OCI-LY3 (cell line): ENCODE data around the gene FN3K.

ENCODE experiments used
- H2AFZ ChIP-seq: fragments of 200-600, 300-600 bp; shearing (Covaris generic); 2 replicates; pipeline ENCODE4 v1.6.0; 2014; ENCODE audit warnings: antibody characterized with exemption, low read depth, low read length
- H3K27ac ChIP-seq: fragments of 200-600, 300-600 bp; sonication (generic); 2 replicates; pipeline ENCODE4 v1.5.1; 2014; ENCODE audit warnings: mild to moderate bottlenecking, low read length, moderate library complexity, mixed read lengths
- H3K27me3 ChIP-seq: fragments of 200-600, 300-600 bp; sonication (generic); 2 replicates; pipeline ENCODE4 v1.6.1; 2014; ENCODE audit warnings: low read depth, low read length, mixed read lengths
- H3K36me3 ChIP-seq: fragments of 200-600, 300-600 bp; sonication (generic); replicated peaks from 2 replicates; pipeline ENCODE3; 2014; ENCODE audit warnings: low read depth, low read length, mixed read lengths
- H3K4me1 ChIP-seq: fragments of 300-600, 200-600 bp; sonication (generic); 2 replicates; pipeline ENCODE4 v1.6.1; 2014; ENCODE audit warnings: low read length, mixed read lengths
- H3K4me2 ChIP-seq: fragments of 200-600, 300-600 bp; sonication (generic); 2 replicates; pipeline ENCODE4 v1.6.1; 2014; ENCODE audit warnings: low read length, mixed read lengths
- H3K4me3 ChIP-seq: fragments of 300-600, 200-600 bp; sonication (generic); 2 replicates; pipeline ENCODE4 v1.5.1; 2014; ENCODE audit warnings: antibody characterized with exemption, mild to moderate bottlenecking, low read length, moderate library complexity
- H3K79me2 ChIP-seq: fragments of 300-600, 200-600 bp; shearing (Covaris generic); 2 replicates; pipeline ENCODE4 v1.6.1; 2014; ENCODE audit warnings: mild to moderate bottlenecking, low read length, mixed read lengths
- H3K9ac ChIP-seq: fragments of 300-600, 200-600 bp; shearing (Covaris generic); 2 replicates; pipeline ENCODE4 v1.6.0; 2014; ENCODE audit warnings: mild to moderate bottlenecking, low read length, moderate library complexity
- H3K9me3 ChIP-seq: fragments of 200-600, 300-600 bp; shearing (Covaris generic); 2 replicates; pipeline ENCODE4 v1.6.1; 2014; ENCODE audit warnings: low read length, mixed read lengths; ENCODE audit not compliant: insufficient read depth
- H4K20me1 ChIP-seq: fragments of 200-600, 300-600 bp; sonication (generic); 2 replicates; pipeline ENCODE4 v1.6.1; 2016; ENCODE audit warnings: low read length, mixed read lengths; ENCODE audit not compliant: insufficient read depth
- EZH2phosphoT487 ChIP-seq: fragments of 200-600 bp; shearing (Covaris generic); IDR thresholded peaks from 2 replicates; pipeline ENCODE4 v1.6.1; 2018; ENCODE audit warnings: antibody characterized with exemption, mixed run types, low read depth
- TF ChIP-seq, protein P1 (sequence below): fragments of 200-600, 300-600 bp; sonication (generic); IDR thresholded peaks from 2 replicates; pipeline ENCODE4 v1.5.1; 2014; ENCODE audit warnings: antibody characterized with exemption, low read length, low read depth

Gene FN3K

GRCh38 chr17:82698974-82699442 lies 36.4 kb upstream of the FN3K start:
- Histone ChIP-seq H3K4me2 (peak overlapping the region; percentile 66), H2AFZ (no peak overlapping the region), H3K79me2 (peaks cover 8% of the 10 kb centered on the region; the same call in 1 of the 2 replicates), H4K20me1 (no peaks in the 10 kb centered on the region), H3K4me1 (peaks cover 23% of the 10 kb centered on the region), H3K36me3 (peaks cover 9% of the 10 kb centered on the region), H3K9ac (no peak overlapping the region), H3K27ac (no peak overlapping the region), H3K9me3 (peaks cover 9% of the 10 kb centered on the region; the same call in 1 of the 2 replicates), H3K4me3 (peak overlapping the region; percentile 75), H3K27me3 (no peaks in the 10 kb centered on the region)
- TF ChIP-seq, protein P1, sequence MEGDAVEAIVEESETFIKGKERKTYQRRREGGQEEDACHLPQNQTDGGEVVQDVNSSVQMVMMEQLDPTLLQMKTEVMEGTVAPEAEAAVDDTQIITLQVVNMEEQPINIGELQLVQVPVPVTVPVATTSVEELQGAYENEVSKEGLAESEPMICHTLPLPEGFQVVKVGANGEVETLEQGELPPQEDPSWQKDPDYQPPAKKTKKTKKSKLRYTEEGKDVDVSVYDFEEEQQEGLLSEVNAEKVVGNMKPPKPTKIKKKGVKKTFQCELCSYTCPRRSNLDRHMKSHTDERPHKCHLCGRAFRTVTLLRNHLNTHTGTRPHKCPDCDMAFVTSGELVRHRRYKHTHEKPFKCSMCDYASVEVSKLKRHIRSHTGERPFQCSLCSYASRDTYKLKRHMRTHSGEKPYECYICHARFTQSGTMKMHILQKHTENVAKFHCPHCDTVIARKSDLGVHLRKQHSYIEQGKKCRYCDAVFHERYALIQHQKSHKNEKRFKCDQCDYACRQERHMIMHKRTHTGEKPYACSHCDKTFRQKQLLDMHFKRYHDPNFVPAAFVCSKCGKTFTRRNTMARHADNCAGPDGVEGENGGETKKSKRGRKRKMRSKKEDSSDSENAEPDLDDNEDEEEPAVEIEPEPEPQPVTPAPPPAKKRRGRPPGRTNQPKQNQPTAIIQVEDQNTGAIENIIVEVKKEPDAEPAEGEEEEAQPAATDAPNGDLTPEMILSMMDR: no peak

- Histone ChIP-seq H2AFZ (no peak overlapping the region), H3K36me3 (peaks cover 8% of the 10 kb centered on the region), H3K27me3 (no peaks in the 10 kb centered on the region), H3K9me3 (peaks cover 5% of the 10 kb centered on the region; the same call in 1 of the 2 replicates), H3K4me2 (no peak overlapping the region), H3K4me1 (peaks cover 27% of the 10 kb centered on the region), H3K27ac (no peak overlapping the region), H3K79me2 (peaks cover 8% of the 10 kb centered on the region; the same call in 1 of the 2 replicates), H3K9ac (no peak overlapping the region), H4K20me1 (no peaks in the 10 kb centered on the region), H3K4me3 (no peak overlapping the region)
- TF ChIP-seq, protein P1: no peak
- no peak for TF ChIP-seq EZH2phosphoT487
These were observed 35.9 kb upstream of the FN3K start for GRCh38 chr17:82699551-82699950.

DNA sequence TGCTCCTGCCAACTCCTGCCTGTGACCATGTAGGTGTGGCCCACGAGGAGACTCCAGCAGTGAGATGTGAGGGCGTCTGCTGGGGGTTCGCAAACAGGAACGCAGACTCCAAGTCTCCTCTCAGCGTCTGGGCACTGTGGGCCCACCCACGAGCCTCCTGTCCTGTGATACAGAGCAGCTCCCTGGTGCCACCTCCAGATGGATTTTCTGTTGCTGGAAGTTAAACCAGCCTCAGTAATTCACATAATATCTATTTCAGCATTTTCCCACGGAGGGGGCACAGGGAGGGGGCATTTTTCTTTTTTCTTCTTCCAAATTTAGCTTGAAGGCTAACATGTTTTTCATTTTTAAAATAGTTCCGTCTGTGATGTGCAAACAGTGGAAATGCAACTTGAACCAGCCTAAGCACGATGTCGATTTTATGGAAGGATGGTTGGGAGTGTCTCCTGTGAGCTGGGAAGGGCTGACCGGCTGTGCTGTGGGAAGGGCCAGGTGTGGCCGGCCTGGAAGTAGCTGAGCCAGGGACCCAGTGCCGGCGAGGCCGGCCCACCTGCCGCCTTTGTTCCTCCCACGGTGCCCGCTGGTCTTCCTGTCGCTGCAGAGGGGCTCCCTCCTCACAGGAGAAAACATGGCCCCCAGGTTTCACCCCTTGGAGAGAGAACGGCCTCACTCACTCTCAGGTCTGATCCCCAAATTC lies 33.0 kb upstream of the FN3K start:
- H3K4me3 ChIP-seq: peak overlapping the region; percentile 73
- TF ChIP-seq EZH2phosphoT487: no peak
- TF ChIP-seq, protein P1: no peak
- H3K9ac ChIP-seq: peak overlapping the region; percentile 64
- H3K79me2 ChIP-seq: peaks cover 5% of the 10 kb centered on the region; the same call in 1 of the 2 replicates
- peaks cover 29% of the 10 kb centered on the region for H3K4me1 ChIP-seq
- no peaks in the 10 kb centered on the region for H3K36me3 ChIP-seq
- H4K20me1 ChIP-seq: no peaks in the 10 kb centered on the region
- no peaks in the 10 kb centered on the region for H3K9me3 ChIP-seq
- no peaks in the 10 kb centered on the region for H3K27me3 ChIP-seq
- H3K27ac ChIP-seq: 0 out of 2 replicates have a peak overlapping the region, but pooled peaks have one; percentile 14
- peak overlapping the region; percentile 91 for H3K4me2 ChIP-seq
- H2AFZ ChIP-seq: peak overlapping the region; percentile 44; the same call in 1 of the 2 replicates

GRCh38 chr17:82703036-82703745 lies 32.2 kb upstream of the FN3K start:
- Histone ChIP-seq H3K9ac (peak overlapping the region; percentile 64), H3K27ac (peak overlapping the region; percentile 50), H3K4me1 (peaks cover 37% of the 10 kb centered on the region), H3K9me3 (no peaks in the 10 kb centered on the region), H4K20me1 (no peaks in the 10 kb centered on the region), H3K36me3 (no peaks in the 10 kb centered on the region), H3K4me3 (peak overlapping the region; percentile 73), H3K4me2 (peak overlapping the region; percentile 91), H2AFZ (0 out of 2 replicates have a peak overlapping the region, but pooled peaks have one; percentile 34), H3K27me3 (no peaks in the 10 kb centered on the region), H3K79me2 (no peaks in the 10 kb centered on the region)
- TF ChIP-seq EZH2phosphoT487: no peak
- TF ChIP-seq, protein P1: no peak
